HepG2 (cell line): ENCODE data around the gene SH3D19. TPM values are rescaled to one million over a fixed set of nuclear protein-coding genes. Genes with fewer than 3 reads are reported as not detected.

Source experiments
- ATAC-seq: fragments of 200-7000 bp; cut with Tn5 transposase; 3 replicates; pipeline ENCODE4 v1.9.1; 2020; ENCODE audit warnings: mild to moderate bottlenecking, moderate library complexity
- BruUV-seq: library from RNA; stranded (reverse); fragments of 400-500 nt; replicated peaks from 2 replicates; lab custom pipeline; 2021; lab: Mats Ljungman, UMichigan
- CTCF ChIA-PET: fragments of 300-600 bp; formaldehyde crosslinking; extraction: SDS; loops from one replicate; lab custom pipeline; 2021; ENCODE audit warnings: low total read pairs, inconsistent platforms, low intra/inter-chr PET ratio; lab: Yijun Ruan, JAX
- POLR2A ChIA-PET: fragments of 350-600 bp; sonication (Branson Sonifier 250); formaldehyde crosslinking; loops from one replicate; lab custom pipeline; 2020; ENCODE audit warnings: antibody characterized with exemption, inconsistent platforms; lab: Yijun Ruan, JAX
- DNase-seq: peaks from one replicate; pipeline ENCODE4 v3.0.0-alpha.2; 2015; ENCODE audit warnings: low spot score
- FAIRE-seq: peaks from 3 replicates; lab custom pipeline; 2011; peaks lifted over from hg19 to GRCh38; lab: Jason Lieb, UNC
- H2AFZ ChIP-seq: one replicate; pipeline ENCODE4 v1.6.1; 2011; ENCODE audit warnings: low read length, inconsistent platforms
- H3K27ac ChIP-seq: fragments of 300-600 bp; 3 replicates; pipeline ENCODE4 v1.8.0; 2011; ENCODE audit warnings: mixed run types, mild to moderate bottlenecking, mixed read lengths, low read length, inconsistent platforms; ENCODE audit not compliant: insufficient read depth; ENCODE audit errors: extremely low read length
- H3K27me3 ChIP-seq, 2 experiments: fragments of 200-600 bp in 1 of 2; 2 replicates in 1 of 2; 3 replicates in 1 of 2; pipeline versions ENCODE4 v1.6.0 to v1.8.0; 2011; ENCODE audit warnings: low read length in 2 of 2, mild to moderate bottlenecking in 2 of 2, moderate library complexity in 2 of 2, inconsistent platforms in 1 of 2; ENCODE audit not compliant: insufficient read depth in 2 of 2, control insufficient read depth in 1 of 2
- H3K36me3 ChIP-seq, 2 experiments: fragments of 200-600 bp in 1 of 2; replicated peaks in 1 of 2; 2 replicates in 1 of 2; 3 replicates in 1 of 2; pipeline versions ENCODE4 v1.5.1 to v1.8.0; 2011; ENCODE audit warnings: low read length in 2 of 2, inconsistent platforms in 1 of 2; ENCODE audit not compliant: insufficient read depth in 2 of 2, control insufficient read depth in 1 of 2
- H3K4me1 ChIP-seq: 2 replicates; pipeline ENCODE4 v1.5.1; 2012; ENCODE audit warnings: low read length, inconsistent platforms; ENCODE audit not compliant: insufficient read depth
- H3K4me2 ChIP-seq: 2 replicates; pipeline ENCODE4 v1.6.0; 2011; ENCODE audit warnings: low read depth, low read length, inconsistent platforms
- H3K4me3 ChIP-seq, 3 experiments: fragments of 200-600 bp in 1 of 3; sonication (generic), shearing (Covaris generic) in 1 of 3; replicated peaks in 1 of 3; 2 replicates each; pipeline ENCODE4 v1.5.1; 2011 to 2016; ENCODE audit warnings: low read length in 3 of 3, inconsistent platforms in 2 of 3, low read depth in 2 of 3, mild to moderate bottlenecking in 2 of 3, control low read depth in 1 of 3, mixed read lengths in 1 of 3; ENCODE audit not compliant: insufficient read depth in 1 of 3
- H3K79me2 ChIP-seq: one replicate; pipeline ENCODE4 v1.6.1; 2011; ENCODE audit warnings: low read length, inconsistent platforms; ENCODE audit not compliant: insufficient read depth
- H3K9ac ChIP-seq: 2 replicates; pipeline ENCODE4 v1.6.0; 2011; ENCODE audit warnings: mild to moderate bottlenecking, low read depth, low read length, inconsistent platforms; ENCODE audit not compliant: insufficient read depth
- H3K9me3 ChIP-seq: 2 replicates; pipeline ENCODE4 v1.5.1; 2012; ENCODE audit warnings: mild to moderate bottlenecking, low read length
- H4K20me1 ChIP-seq: 2 replicates; pipeline ENCODE4 v1.6.0; 2011; ENCODE audit warnings: inconsistent platforms, mild to moderate bottlenecking, low read length, moderate library complexity; ENCODE audit not compliant: insufficient read depth
- PAWR ChIP-seq: sonication (generic); formaldehyde crosslinking; IDR thresholded peaks from 2 replicates; pipeline ENCODE4 v1.4.0; 2020; ENCODE audit warnings: missing genetic modification reagents, mild to moderate bottlenecking, borderline replicate concordance
- RFXANK ChIP-seq: IDR thresholded peaks from 2 replicates; pipeline ENCODE4 v1.6.1; 2016
- SRY ChIP-seq: sonication (generic); formaldehyde crosslinking; IDR thresholded peaks from 2 replicates; pipeline ENCODE4 v1.8.0; 2022; ENCODE audit warnings: mild to moderate bottlenecking, missing genetic modification reagents
- ZNF616 ChIP-seq: sonication (generic); formaldehyde crosslinking; IDR thresholded peaks from 2 replicates; pipeline ENCODE4 v1.5.0; 2020; ENCODE audit warnings: low read depth, mild to moderate bottlenecking, missing genetic modification reagents
- WGBS: methylation state at CpG from one replicate; pipeline ENCODE4 v1.1.6; 2017; ENCODE audit warnings: low lambda C conversion rate; 5-methylcytosine and 5-hydroxymethylcytosine counted together
- in situ Hi-C: cut with HindIII; loops from 2 replicates; pipeline ENCODE4 v1.10.0; 2017; ENCODE audit warnings: low pct_unique_long_range_greater_than_20kb; ENCODE audit not compliant: extremely low pct_ligation_motif_present
- intact Hi-C: fragments of 100-400 bp; cut with micrococcal nuclease; formaldehyde crosslinking; loops from one replicate; pipeline ENCODE4 v1.10.0; 2022; ENCODE audit not compliant: unreplicated experiment
- polyA plus RNA-seq, 8 experiments: library from polyadenylated mRNA; depleted of rRNA in 3 of 8; stranded (reverse) in 7 of 8; unstranded in 1 of 8; fragments of >200 nt; fragmentation: Illumina TruSeq in 4 of 8; extraction: Trizol in 4 of 8; gene quantifications; 2 replicates each; pipeline versions ENCODE4 v1.2.1 to v1.2.3, GENCODE V29; 2011 to 2016; ENCODE audit warnings: low read depth in 4 of 8, missing spikeins in 1 of 8, mixed read lengths in 1 of 8; ENCODE audit not compliant: insufficient read depth in 1 of 8
- total RNA-seq, 5 experiments: library from RNA; depleted of rRNA; stranded (reverse); fragments of >200 nt; fragmentation: Illumina TruSeq; extraction: Trizol; gene quantifications; 2 replicates each; pipeline ENCODE4 v1.2.3, GENCODE V29; 2016; ENCODE audit warnings: low read depth in 1 of 5
- TF ChIP-seq, protein P1 (sequence below): sonication (generic); formaldehyde crosslinking; IDR thresholded peaks from 2 replicates; pipeline ENCODE4 v1.4.0; 2020; ENCODE audit warnings: missing genetic modification reagents, borderline replicate concordance

Gene SH3D19
- total and polyA plus RNA-seq, 2 of the 13 experiments (the other 11 are each of a cell fraction or from before 2014, with no cell fraction given) = 31.2 to 38.0 TPM

DNA sequence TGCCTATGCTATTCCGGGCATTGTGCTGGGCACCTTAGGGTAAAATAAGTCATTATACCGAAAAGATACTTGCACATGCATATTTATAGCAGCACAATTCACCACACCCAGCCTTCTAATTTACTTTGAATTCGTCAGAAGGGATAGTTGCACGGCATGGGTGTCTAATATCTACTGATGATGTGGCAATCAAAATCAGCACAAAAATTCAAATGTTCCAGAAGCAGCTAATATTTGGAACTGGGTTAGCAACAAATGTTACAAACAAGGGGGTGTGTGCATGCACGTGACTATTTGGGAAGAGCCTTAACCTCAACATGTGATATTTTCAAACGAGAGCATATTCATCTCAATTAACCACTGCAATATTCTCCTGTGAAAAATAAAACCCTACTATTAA is 128.2 kb downstream of the SH3D19 start:
- peaks cover 4% of the 10 kb centered on the region; the same call in 1 of the 2 replicates for H4K20me1 ChIP-seq
- 98% methylated on average over 6 of the region's 6 CpGs for WGBS
- H2AFZ ChIP-seq = no peak overlapping the region
- CTCF ChIA-PET = no interaction called here
- H3K79me2 ChIP-seq = peaks cover 67% of the 10 kb centered on the region
- no peaks in the 10 kb centered on the region for H3K27me3 ChIP-seq
- H3K27ac ChIP-seq = no peak overlapping the region
- H3K9ac ChIP-seq = no peak overlapping the region
- FAIRE-seq = no peak
- in situ Hi-C loops = no loop called here
- intact Hi-C loops = no loop called here
- no peak overlapping the region for H3K4me3 ChIP-seq
- POLR2A ChIA-PET = no interaction called here
- peaks cover 2% of the 10 kb centered on the region in 2 experiments; a peak in 2 of 5 replicates for H3K36me3 ChIP-seq
- BruUV-seq = no TSS peak
- H3K4me1 ChIP-seq = peaks cover 35% of the 10 kb centered on the region
- ATAC-seq = no peak
- H3K4me2 ChIP-seq = no peak overlapping the region
- TF ChIP-seq PAWR (CRISPR knock-in tag) = no peak
- TF ChIP-seq SRY (CRISPR knock-in tag) = no peak
- TF ChIP-seq ZNF616 (CRISPR knock-in tag) = no peak
- no peak for TF ChIP-seq RFXANK (CRISPR knock-in tag)
- TF ChIP-seq, protein P1, sequence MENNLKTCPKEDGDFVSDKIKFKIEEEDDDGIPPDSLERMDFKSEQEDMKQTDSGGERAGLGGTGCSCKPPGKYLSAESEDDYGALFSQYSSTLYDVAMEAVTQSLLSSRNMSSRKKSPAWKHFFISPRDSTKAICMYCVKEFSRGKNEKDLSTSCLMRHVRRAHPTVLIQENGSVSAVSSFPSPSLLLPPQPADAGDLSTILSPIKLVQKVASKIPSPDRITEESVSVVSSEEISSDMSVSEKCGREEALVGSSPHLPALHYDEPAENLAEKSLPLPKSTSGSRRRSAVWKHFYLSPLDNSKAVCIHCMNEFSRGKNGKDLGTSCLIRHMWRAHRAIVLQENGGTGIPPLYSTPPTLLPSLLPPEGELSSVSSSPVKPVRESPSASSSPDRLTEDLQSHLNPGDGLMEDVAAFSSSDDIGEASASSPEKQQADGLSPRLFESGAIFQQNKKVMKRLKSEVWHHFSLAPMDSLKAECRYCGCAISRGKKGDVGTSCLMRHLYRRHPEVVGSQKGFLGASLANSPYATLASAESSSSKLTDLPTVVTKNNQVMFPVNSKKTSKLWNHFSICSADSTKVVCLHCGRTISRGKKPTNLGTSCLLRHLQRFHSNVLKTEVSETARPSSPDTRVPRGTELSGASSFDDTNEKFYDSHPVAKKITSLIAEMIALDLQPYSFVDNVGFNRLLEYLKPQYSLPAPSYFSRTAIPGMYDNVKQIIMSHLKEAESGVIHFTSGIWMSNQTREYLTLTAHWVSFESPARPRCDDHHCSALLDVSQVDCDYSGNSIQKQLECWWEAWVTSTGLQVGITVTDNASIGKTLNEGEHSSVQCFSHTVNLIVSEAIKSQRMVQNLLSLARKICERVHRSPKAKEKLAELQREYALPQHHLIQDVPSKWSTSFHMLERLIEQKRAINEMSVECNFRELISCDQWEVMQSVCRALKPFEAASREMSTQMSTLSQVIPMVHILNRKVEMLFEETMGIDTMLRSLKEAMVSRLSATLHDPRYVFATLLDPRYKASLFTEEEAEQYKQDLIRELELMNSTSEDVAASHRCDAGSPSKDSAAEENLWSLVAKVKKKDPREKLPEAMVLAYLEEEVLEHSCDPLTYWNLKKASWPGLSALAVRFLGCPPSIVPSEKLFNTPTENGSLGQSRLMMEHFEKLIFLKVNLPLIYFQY (CRISPR knock-in tag) = no peak
- TF ChIP-seq, all 625 proteins: peak for 0
- H3K9me3 ChIP-seq = no peaks in the 10 kb centered on the region
- no peak for DNase-seq
